Memory B cell (primary cell): ENCODE data around the gene SHKBP1.
"Not testable (repeated sequence)": the region's sequence is repeated elsewhere in the genome, so short reads cannot be mapped to it uniquely, and the experiment has no call there.

ENCODE experiments used
- ATAC-seq: fragments of 150-1000 bp; cut with Tn5 transposase; 2 replicates; pipeline ENCODE4 v1.10.0; 2021; ENCODE audit warnings: low read depth, mild to moderate bottlenecking, moderate library complexity
- DNase-seq, 2 donors: peaks; one replicate each; pipeline ENCODE4 v3.0.0; 2022; ENCODE audit warnings: low spot score in 2 of 2
- H3K27ac Mint-ChIP-seq: one replicate; pipeline ENCODE4 v1.8.0; 2022; ENCODE audit warnings: mild to moderate bottlenecking, moderate library complexity, mixed read lengths
- H3K27me3 Mint-ChIP-seq: one replicate; pipeline ENCODE4 v1.8.0; 2022; ENCODE audit warnings: mixed read lengths
- H3K36me3 Mint-ChIP-seq: one replicate; pipeline ENCODE4 v1.8.0; 2022; ENCODE audit warnings: mild to moderate bottlenecking, mixed read lengths
- H3K4me1 Mint-ChIP-seq: one replicate; pipeline ENCODE4 v1.8.0; 2022; ENCODE audit warnings: mixed read lengths
- H3K4me3 Mint-ChIP-seq: one replicate; pipeline ENCODE4 v1.8.0; 2022; ENCODE audit warnings: mild to moderate bottlenecking, moderate library complexity, mixed read lengths
- H3K9me3 Mint-ChIP-seq: one replicate; pipeline ENCODE4 v1.8.0; 2022; ENCODE audit warnings: mixed read lengths

Gene SHKBP1, protein sequence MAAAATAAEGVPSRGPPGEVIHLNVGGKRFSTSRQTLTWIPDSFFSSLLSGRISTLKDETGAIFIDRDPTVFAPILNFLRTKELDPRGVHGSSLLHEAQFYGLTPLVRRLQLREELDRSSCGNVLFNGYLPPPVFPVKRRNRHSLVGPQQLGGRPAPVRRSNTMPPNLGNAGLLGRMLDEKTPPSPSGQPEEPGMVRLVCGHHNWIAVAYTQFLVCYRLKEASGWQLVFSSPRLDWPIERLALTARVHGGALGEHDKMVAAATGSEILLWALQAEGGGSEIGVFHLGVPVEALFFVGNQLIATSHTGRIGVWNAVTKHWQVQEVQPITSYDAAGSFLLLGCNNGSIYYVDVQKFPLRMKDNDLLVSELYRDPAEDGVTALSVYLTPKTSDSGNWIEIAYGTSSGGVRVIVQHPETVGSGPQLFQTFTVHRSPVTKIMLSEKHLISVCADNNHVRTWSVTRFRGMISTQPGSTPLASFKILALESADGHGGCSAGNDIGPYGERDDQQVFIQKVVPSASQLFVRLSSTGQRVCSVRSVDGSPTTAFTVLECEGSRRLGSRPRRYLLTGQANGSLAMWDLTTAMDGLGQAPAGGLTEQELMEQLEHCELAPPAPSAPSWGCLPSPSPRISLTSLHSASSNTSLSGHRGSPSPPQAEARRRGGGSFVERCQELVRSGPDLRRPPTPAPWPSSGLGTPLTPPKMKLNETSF

DNA sequence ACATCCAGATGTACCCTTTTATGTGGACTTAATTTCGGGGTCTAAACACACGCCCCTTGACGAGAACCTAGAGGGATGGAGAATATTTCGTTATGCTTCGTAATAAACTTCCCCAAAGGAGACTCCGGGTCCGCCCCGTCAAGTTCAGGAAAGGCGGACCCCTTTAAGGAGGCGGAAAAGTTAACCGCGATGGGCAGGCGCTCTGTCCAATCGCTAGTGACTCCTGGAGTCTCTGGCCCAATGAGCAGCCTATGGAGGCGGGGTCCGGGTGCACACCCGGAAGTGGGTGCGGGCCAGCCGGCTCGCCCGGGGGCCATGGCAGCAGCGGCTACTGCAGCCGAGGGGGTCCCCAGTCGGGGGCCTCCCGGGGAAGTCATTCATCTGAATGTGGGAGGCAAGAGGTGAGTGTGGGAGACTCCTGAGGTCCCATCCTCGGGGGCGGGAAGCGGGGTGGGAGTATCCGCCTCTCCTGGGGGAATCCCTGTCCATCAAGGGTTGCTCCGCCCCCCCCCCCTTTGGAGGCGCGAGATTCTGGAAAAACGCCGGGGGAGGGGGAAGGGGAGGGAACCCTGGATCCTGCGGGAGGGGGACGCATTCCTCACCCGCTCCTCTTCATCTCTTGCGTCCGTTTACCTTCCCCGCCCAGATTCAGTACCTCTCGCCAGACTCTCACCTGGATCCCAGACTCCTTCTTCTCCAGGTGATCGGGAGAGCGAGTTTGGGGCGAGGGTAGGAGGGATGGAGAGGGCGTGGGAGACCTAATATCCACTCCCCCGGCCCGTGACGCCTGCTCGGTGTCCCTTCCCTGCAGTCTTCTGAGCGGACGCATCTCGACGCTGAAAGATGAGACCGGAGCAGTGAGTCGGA lies at the start of gene SHKBP1:
Gene SHKBP1, plus strand, starts transcription at position 289 of the 867 bp plus-strand sequence. Its CDS starts 27 bp downstream, at position 316.
- no peaks in the 10 kb centered on the region for H3K27me3 Mint-ChIP-seq
- H3K9me3 Mint-ChIP-seq, result no peaks in the 10 kb centered on the region
- ATAC-seq (peak; percentile 98), DNase-seq (peak; percentile 90 to 92)
- H3K27ac Mint-ChIP-seq, result peak within 1 kb of the TSS; percentile 83
- peaks cover 17% of the 10 kb centered on the region for H3K36me3 Mint-ChIP-seq
- H3K4me3 Mint-ChIP-seq, result peak within 1 kb of the TSS; percentile 84
- H3K4me1 Mint-ChIP-seq, result peaks cover 19% of the 10 kb centered on the region

DNA sequence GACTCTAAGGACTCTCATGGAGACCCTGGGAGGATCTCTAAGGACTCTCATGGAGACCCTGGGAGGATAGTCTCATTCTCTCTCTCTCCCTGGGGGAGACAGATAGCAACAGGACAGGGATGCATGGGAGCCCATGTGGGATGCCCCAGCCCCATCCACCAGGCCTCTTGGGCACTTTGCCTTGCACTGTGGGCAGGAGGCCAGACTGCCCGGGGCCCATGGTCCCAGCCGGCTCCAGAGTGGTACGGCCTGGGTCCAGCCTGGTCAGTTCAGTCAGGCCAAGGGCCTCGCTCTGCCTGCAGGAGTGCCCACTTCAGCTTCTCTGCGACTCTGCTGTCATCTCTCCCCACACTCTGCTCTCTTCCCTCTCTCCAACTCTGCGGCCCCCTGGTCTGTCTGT lies 48.6 kb upstream of the SHKBP1 start:
- Mint-ChIP-seq H3K27ac (no peak overlapping the region), H3K4me3 (no peak overlapping the region), H3K4me1 (peaks cover 17% of the 10 kb centered on the region), H3K27me3 (peaks cover 17% of the 10 kb centered on the region), H3K36me3 (no peaks in the 10 kb centered on the region), H3K9me3 (no peaks in the 10 kb centered on the region)
- no peak for DNase-seq
- ATAC-seq, result no peak

DNA sequence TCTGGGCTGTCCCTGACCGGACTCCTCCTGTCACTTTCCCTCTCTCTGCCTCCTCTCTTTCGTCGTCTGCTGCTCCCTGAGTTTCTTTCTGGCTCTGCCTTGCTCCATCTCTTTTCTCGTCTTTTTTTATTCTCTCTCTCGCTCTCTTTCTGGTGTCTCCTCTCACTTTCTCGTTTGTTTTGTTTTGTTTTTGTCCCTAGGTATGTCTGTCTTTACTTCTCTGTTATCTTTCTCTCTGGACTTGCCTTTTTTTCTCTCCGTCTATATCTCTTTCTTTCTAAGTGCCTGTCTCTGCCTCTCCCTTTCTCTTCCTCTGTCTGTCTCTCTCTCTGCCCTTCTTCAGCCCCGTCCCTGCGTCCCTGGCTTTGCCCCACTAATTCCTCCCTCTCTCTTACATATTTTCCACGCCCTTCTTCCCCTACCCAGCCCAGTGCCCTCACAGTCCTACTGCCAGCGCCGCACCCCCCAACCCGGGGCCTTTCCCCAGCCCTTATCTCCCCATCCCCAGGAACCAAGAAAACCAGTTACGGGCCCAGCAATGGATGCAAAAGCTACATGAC lies 48.1 kb upstream of the SHKBP1 start:
- Mint-ChIP-seq H3K36me3 (no peaks in the 10 kb centered on the region), H3K9me3 (peaks cover 1% of the 10 kb centered on the region), H3K27me3 (peaks cover 19% of the 10 kb centered on the region), H3K4me3 (no peak overlapping the region), H3K4me1 (peaks cover 18% of the 10 kb centered on the region), H3K27ac (no peak overlapping the region)
- ATAC-seq, result no peak
- no peak for DNase-seq

DNA sequence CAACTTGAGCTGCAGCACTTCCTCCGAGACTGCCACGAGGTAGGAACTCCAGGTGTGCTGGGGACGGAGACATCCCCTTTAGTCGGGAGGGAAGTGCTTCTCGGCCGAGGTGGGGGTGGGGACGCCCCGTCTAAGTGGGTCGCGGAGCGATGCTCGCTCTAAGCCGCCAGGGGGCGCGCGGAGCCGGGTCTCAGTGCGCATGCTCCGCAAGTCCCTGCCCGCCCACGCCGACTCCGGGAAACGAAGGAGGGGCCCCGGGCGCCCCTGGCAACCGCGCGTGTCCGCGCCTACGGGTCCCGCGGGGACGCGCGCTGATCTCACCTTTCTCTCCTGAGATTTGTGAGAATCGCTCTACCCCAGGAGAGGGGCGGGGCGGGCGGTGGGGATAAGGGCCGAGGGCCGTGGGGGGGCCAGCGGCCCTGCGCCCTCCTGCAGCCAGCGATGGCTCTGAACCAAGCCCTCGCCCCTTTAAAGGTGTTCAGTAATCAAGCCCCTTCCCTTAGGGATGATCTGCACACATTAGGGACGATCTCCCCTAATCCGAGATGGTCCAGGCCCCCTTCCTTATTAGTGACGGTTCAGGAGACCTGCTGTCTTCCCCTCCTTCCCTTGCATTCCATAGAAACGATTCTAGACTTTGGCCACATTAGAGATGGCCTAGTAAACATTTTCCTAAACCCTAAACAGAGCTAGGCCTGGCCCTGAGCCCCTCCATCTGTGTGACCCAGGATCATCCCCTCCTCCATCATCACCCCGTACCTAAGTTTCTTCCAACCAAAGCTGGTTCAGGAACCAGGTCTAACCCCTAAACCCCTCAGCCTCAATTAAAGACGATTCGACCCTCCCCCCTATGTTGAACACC lies 47.3 kb upstream of the SHKBP1 start:
- peaks cover 20% of the 10 kb centered on the region for H3K4me1 Mint-ChIP-seq
- DNase-seq, result peak; percentile 93 to 97
- H3K27ac Mint-ChIP-seq, result no peak overlapping the region
- peaks cover 22% of the 10 kb centered on the region for H3K27me3 Mint-ChIP-seq
- no peaks in the 10 kb centered on the region for H3K36me3 Mint-ChIP-seq
- ATAC-seq, result peak; percentile 83
- peak overlapping the region; percentile 65 for H3K4me3 Mint-ChIP-seq
- H3K9me3 Mint-ChIP-seq, result peaks cover 6% of the 10 kb centered on the region

DNA sequence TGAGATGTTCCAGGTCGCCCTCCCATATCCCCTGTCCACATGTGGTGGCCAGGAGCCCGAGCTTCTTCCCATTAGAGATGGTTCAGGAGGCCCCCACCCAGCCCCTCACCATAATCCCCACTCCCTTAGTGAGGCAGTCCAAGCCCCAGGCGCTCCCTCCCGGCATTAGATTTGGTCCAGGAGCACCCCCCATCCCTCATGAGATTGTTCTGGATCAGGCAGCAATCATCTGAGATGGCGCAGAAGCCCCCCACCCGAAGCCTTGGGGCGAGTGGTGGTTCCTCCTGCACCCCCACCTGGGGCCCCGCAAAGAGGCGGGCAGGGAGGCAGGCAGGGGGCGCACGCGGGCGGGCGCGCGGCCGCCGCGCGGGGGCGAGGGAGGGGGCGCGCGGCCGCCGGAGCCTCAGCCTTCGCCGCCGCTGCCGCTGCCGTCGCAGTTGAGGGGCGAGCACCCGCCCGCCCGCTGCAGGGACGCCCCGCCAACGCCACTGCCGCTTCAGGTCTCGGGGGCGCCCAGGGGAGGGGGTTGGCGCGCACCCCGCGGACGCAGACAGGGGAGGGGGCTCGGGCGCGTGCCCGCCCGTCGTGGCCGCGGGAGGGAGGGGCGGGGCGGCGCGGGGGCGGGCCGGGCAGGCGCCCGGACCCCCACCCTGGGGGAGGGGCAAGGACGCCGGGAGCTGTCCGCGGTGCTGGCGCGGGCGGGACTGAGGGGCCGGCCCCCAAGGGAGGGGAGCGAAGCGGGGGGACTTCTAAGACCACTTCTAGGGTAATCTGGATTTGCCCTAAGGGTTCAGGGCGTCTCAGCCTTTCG lies 46.4 kb upstream of the SHKBP1 start:
- ATAC-seq (no peak), DNase-seq (no peak)
- H3K4me3 Mint-ChIP-seq, result peak overlapping the region; percentile 25
- no peak overlapping the region for H3K27ac Mint-ChIP-seq
- peaks cover 20% of the 10 kb centered on the region for H3K4me1 Mint-ChIP-seq
- peaks cover 7% of the 10 kb centered on the region for H3K9me3 Mint-ChIP-seq
- peaks cover 23% of the 10 kb centered on the region for H3K27me3 Mint-ChIP-seq
- no peaks in the 10 kb centered on the region for H3K36me3 Mint-ChIP-seq

- peaks cover 7% of the 10 kb centered on the region for H3K9me3 Mint-ChIP-seq
- no peak for DNase-seq
Observed at GRCh38 chr19:40533508-40533907, 43.2 kb upstream of the SHKBP1 start.

DNA sequence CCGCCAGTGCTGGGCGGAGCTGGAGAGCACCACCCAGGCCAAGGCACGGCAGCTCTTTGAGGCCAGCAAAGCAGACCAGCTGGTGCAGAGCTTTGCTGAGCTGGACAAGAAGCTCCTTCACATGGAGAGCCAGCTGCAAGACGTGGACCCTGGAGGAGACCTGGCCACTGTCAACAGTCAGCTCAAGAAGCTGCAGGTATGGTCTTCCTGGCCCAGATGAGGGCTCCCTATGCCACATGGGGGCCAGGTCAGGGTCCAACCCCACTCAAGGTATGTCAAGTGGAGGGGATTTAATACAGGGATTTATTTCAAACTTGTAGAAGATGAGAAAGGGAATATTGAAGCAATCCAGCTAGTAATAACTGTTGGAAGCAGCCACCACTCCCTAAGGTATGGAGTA lies 42.5 kb upstream of the SHKBP1 start:
- DNase-seq, result no peak
- H3K27ac Mint-ChIP-seq, result no peak overlapping the region

More at GRCh38 chr19:40533508-40533907, 43.2 kb upstream of the SHKBP1 start:
- Mint-ChIP-seq H3K36me3 (no peaks in the 10 kb centered on the region), H3K27ac (no peak overlapping the region), H3K27me3 (peaks cover 22% of the 10 kb centered on the region), H3K4me1 (peaks cover 17% of the 10 kb centered on the region), H3K4me3 (no peak overlapping the region)
- ATAC-seq, result no peak

DNA sequence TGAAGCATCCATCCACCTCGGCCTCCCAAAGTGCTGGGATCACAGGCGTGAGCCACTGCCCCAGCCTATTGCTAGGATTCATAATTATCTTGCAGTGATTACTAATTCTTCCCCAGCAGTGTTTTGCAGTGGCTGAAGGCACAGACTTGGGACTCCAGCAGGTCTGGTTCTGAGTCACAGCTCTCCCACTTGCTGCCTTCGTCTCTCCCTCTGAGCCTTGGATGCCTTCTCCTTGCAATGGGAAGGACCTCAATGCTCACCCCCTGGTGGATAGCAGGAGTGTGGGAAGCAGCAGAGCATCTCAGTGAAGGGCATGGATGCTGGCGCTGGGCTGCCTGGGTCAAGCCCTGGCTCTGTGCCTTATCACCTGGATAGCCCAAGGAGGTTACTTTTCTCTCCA lies 37.6 kb upstream of the SHKBP1 start:
- Mint-ChIP-seq H3K36me3 (no peaks in the 10 kb centered on the region), H3K4me3 (no peak overlapping the region), H3K27me3 (peaks cover 16% of the 10 kb centered on the region), H3K9me3 (peaks cover 3% of the 10 kb centered on the region), H3K27ac (no peak overlapping the region), H3K4me1 (no peaks in the 10 kb centered on the region)
- ATAC-seq (no peak), DNase-seq (no peak)

More for the DNA sequence above, 42.5 kb upstream of the SHKBP1 start:
- H3K4me3 Mint-ChIP-seq, result no peak overlapping the region
- H3K4me1 Mint-ChIP-seq, result peaks cover 14% of the 10 kb centered on the region
- H3K9me3 Mint-ChIP-seq, result peaks cover 7% of the 10 kb centered on the region
- ATAC-seq, result no peak
- peaks cover 19% of the 10 kb centered on the region for H3K27me3 Mint-ChIP-seq
- no peaks in the 10 kb centered on the region for H3K36me3 Mint-ChIP-seq

DNA sequence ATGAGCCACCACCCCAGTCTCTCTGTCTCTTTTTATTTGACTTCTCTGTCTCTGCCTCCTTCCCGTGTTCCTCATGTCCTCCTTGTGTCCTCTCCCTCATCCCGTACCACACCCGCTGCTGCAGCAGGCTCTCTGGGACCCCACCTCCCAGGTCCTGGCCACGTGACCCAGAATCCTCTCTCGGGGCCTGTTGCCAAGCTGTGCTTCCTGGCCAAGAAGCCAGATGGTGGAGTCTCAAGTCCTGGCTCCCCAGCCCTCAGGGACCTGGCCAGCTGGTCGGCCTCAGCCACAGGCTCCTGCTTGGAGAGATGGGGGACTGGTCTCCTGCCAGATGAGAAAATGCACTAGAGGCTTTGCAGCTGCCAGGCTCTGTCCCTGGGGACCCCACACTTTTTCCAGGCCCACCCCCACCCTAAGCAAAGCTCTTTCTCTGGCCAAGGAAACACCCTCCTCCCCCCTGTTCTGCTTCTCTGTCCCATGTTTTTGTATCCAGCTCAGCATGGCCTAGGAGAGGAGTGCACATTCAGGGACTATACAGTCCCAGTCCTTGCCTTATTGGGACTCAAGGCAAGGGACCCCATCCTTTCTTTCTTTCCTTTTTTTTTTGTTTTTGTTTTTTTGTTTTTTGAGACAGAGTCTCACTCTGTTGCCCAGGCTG lies 34.3 kb upstream of the SHKBP1 start:
- H3K4me1 Mint-ChIP-seq, result no peaks in the 10 kb centered on the region
- H3K9me3 Mint-ChIP-seq, result no peaks in the 10 kb centered on the region
- DNase-seq (no peak), ATAC-seq (no peak)
- H3K36me3 Mint-ChIP-seq, result no peaks in the 10 kb centered on the region
- peaks cover 18% of the 10 kb centered on the region for H3K27me3 Mint-ChIP-seq
- no peak overlapping the region for H3K27ac Mint-ChIP-seq
- no peak overlapping the region for H3K4me3 Mint-ChIP-seq

GRCh38 chr19:40543029-40543597 lies 33.6 kb upstream of the SHKBP1 start:
- H3K27ac Mint-ChIP-seq, result no peak overlapping the region
- no peak for ATAC-seq
- H3K9me3 Mint-ChIP-seq, result no peaks in the 10 kb centered on the region
- no peaks in the 10 kb centered on the region for H3K4me1 Mint-ChIP-seq
- no peak overlapping the region for H3K4me3 Mint-ChIP-seq
- no peak for DNase-seq
- peaks cover 15% of the 10 kb centered on the region for H3K27me3 Mint-ChIP-seq
- no peaks in the 10 kb centered on the region for H3K36me3 Mint-ChIP-seq

DNA sequence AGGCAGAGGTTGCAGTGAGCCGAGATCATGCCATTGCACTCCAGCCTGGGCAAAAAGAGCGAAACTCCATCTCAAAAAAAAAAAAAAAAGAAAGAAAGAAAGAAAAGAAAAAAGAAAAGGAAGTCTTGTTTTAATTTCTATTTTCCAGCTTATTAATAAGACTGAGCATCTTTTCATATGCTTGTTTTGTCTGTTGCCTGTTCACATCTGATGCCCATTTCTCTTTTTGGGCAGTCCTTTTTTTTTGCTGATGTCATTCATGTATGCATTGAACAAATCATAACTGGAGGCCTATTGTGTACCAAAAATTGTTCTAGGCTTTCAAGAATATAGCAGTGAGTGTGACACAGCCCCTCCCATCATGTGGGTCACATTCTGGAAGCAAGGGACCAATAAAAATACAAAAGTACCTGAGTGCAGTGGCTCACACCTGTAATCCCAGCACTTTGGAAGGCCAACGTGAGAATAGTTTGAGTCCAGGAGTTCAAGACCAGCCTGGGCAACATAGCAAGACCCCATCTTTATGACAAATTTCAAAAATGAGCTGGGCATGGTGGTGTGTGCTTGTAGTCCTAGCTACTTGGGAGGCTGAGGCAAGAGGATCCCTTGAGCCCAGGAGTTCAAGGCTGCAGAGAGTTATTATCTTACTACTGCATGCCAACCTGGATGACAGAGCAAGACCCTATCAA lies 30.4 kb upstream of the SHKBP1 start:
- DNase-seq, ATAC-seq, H3K27ac Mint-ChIP-seq, H3K4me1 Mint-ChIP-seq, H3K4me3 Mint-ChIP-seq, H3K36me3 Mint-ChIP-seq, H3K9me3 Mint-ChIP-seq: not testable (repeated sequence)
- peaks cover 25% of the 10 kb centered on the region for H3K27me3 Mint-ChIP-seq
